Measurements from ENCODE around the gene LCMT1.

LCMT1 gene

DNA sequence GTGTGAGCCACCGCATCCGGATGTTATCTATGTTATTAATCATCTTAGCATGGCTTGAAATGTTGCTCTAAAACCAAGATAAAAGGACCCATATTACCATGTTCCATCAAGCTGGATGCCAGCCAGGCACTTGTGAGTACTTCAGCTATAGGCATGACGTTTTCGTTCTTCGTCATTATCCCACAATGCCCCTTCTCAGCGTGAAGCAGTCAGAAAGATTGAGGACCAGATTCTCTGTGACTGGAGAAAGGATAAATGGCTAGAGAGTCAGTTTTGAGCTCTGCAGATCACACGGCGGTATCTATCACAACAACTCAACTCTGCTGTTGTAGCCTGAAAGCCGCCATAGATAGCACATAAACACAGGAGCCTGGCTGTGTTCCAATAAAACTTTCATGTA lies 29.8 kb upstream of the LCMT1 start:
- TF ChIP-seq POLR2AphosphoS5 (IDR thresholded peaks at IDR 0.05; ENCODE audit: low read depth) (no peak), SPI1 (IDR thresholded peaks at IDR 0.05; ENCODE audit: borderline replicate concordance, low read depth) (no peak)
- no peak overlapping the region for H3K4me3 ChIP-seq (replicated peaks; ENCODE audit: insufficient read depth, low read length)
- DNase-seq (ENCODE audit: low read depth in 1 of 2, low spot score in 1 of 2): no peak
- no peak overlapping the region for H3K27ac ChIP-seq (replicated peaks)
- H3K27me3 ChIP-seq (ENCODE audit: insufficient read depth, poor library complexity, severe bottlenecking): no peaks in the 10 kb centered on the region

DNA sequence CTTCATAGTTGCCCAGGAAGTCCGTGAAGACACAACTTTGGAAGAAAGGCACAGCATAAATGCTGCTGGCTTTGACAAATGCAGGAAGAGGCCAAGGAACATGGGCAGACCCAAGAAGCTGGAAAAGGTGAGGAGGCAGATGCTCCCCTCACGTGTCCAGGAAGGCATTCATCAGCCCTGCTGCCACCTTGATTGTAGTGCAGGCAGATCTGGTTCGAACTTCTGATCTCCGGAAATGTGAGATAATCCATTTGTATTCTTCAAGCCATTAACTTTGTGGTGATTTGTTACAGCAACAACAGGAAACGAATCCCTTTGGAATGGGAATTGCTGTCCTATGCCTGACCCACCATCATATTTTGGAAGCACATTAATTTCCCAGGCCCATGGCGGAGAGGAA lies 28.5 kb upstream of the LCMT1 start:
- TF ChIP-seq, protein P1, sequence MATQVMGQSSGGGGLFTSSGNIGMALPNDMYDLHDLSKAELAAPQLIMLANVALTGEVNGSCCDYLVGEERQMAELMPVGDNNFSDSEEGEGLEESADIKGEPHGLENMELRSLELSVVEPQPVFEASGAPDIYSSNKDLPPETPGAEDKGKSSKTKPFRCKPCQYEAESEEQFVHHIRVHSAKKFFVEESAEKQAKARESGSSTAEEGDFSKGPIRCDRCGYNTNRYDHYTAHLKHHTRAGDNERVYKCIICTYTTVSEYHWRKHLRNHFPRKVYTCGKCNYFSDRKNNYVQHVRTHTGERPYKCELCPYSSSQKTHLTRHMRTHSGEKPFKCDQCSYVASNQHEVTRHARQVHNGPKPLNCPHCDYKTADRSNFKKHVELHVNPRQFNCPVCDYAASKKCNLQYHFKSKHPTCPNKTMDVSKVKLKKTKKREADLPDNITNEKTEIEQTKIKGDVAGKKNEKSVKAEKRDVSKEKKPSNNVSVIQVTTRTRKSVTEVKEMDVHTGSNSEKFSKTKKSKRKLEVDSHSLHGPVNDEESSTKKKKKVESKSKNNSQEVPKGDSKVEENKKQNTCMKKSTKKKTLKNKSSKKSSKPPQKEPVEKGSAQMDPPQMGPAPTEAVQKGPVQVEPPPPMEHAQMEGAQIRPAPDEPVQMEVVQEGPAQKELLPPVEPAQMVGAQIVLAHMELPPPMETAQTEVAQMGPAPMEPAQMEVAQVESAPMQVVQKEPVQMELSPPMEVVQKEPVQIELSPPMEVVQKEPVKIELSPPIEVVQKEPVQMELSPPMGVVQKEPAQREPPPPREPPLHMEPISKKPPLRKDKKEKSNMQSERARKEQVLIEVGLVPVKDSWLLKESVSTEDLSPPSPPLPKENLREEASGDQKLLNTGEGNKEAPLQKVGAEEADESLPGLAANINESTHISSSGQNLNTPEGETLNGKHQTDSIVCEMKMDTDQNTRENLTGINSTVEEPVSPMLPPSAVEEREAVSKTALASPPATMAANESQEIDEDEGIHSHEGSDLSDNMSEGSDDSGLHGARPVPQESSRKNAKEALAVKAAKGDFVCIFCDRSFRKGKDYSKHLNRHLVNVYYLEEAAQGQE (IDR thresholded peaks at IDR 0.05; ENCODE audit: insufficient replicate concordance, low read depth): no peak
- TF ChIP-seq, protein P2, sequence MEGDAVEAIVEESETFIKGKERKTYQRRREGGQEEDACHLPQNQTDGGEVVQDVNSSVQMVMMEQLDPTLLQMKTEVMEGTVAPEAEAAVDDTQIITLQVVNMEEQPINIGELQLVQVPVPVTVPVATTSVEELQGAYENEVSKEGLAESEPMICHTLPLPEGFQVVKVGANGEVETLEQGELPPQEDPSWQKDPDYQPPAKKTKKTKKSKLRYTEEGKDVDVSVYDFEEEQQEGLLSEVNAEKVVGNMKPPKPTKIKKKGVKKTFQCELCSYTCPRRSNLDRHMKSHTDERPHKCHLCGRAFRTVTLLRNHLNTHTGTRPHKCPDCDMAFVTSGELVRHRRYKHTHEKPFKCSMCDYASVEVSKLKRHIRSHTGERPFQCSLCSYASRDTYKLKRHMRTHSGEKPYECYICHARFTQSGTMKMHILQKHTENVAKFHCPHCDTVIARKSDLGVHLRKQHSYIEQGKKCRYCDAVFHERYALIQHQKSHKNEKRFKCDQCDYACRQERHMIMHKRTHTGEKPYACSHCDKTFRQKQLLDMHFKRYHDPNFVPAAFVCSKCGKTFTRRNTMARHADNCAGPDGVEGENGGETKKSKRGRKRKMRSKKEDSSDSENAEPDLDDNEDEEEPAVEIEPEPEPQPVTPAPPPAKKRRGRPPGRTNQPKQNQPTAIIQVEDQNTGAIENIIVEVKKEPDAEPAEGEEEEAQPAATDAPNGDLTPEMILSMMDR (IDR thresholded peaks at IDR 0.05; ENCODE audit: insufficient read depth, low read length): no peak
- no peak for TF ChIP-seq POLR2AphosphoS5 (IDR thresholded peaks at IDR 0.05; ENCODE audit: low read depth)
- no peak for TF ChIP-seq GABPA (IDR thresholded peaks at IDR 0.05; ENCODE audit: low read depth)
- TF ChIP-seq SPI1 (IDR thresholded peaks at IDR 0.05; ENCODE audit: borderline replicate concordance, low read depth): no peak

DNA sequence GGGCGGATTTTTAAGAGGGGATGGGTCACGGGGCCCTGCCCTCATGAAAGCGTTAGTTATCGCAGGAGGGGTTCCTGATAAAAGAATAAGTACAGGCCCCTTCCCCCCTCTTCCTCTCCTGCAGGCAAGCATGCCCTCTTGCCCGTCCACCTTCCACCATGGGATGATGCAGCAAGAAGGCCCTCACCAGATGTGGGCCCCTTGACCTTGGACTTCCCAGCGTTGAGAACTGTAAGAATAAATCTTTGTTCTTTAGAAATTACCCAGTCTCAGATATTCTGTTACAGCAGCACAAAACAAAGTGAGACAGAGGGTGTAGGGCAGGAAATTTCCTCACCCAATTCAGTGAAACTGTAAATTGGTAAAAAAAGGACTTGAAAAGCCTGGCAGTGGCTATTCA lies 27.8 kb upstream of the LCMT1 start:
- H3K4me3 ChIP-seq (replicated peaks; ENCODE audit: insufficient read depth, low read length): no peak overlapping the region
- no peak for TF ChIP-seq SPI1 (IDR thresholded peaks at IDR 0.05; ENCODE audit: borderline replicate concordance, low read depth)
- TF ChIP-seq, protein P2 (IDR thresholded peaks at IDR 0.05; ENCODE audit: insufficient read depth, low read length): no peak
- TF ChIP-seq GABPA (IDR thresholded peaks at IDR 0.05; ENCODE audit: low read depth): no peak
- no peak for TF ChIP-seq POLR2AphosphoS5 (IDR thresholded peaks at IDR 0.05; ENCODE audit: low read depth)
- TF ChIP-seq, protein P1 (IDR thresholded peaks at IDR 0.05; ENCODE audit: insufficient replicate concordance, low read depth): no peak
- H3K27ac ChIP-seq (replicated peaks): no peak overlapping the region
- DNase-seq (ENCODE audit: low read depth in 1 of 2, low spot score in 1 of 2): no peak
- H3K27me3 ChIP-seq (ENCODE audit: insufficient read depth, poor library complexity, severe bottlenecking): no peaks in the 10 kb centered on the region

More for the DNA sequence above, 28.5 kb upstream of the LCMT1 start:
- DNase-seq (ENCODE audit: low read depth in 1 of 2, low spot score in 1 of 2): no peak
- Histone ChIP-seq H3K27me3 (ENCODE audit: insufficient read depth, poor library complexity, severe bottlenecking) (no peaks in the 10 kb centered on the region), H3K27ac (replicated peaks) (no peak overlapping the region), H3K4me3 (replicated peaks; ENCODE audit: insufficient read depth, low read length) (no peak overlapping the region)

DNA sequence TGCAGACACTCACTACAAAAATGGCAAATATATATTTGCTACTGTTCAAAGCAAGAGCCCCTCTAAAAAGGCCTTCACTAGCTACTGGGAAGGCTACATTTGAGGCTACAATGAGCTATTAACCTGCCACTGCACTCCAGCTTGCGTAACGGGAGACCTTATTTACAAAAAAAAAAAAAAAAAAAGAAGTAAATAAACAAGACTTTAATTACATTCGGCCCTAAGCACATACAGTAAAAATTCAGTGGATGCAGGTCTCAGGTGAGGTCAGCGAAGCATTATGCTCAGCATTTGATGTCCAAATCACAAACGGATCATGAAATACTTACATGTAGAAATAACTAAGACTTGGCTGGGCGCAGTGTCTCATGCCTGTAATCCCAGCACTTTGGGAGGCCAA lies 26.7 kb upstream of the LCMT1 start:
- Histone ChIP-seq H3K27me3 (ENCODE audit: insufficient read depth, poor library complexity, severe bottlenecking) (no peaks in the 10 kb centered on the region), H3K4me3 (replicated peaks; ENCODE audit: insufficient read depth, low read length) (no peak overlapping the region), H3K27ac (replicated peaks) (no peak overlapping the region)
- DNase-seq (ENCODE audit: low read depth in 1 of 2, low spot score in 1 of 2): no peak
- no peak for TF ChIP-seq GABPA (IDR thresholded peaks at IDR 0.05; ENCODE audit: low read depth)
- TF ChIP-seq, protein P2 (IDR thresholded peaks at IDR 0.05; ENCODE audit: insufficient read depth, low read length): no peak
- TF ChIP-seq SPI1 (IDR thresholded peaks at IDR 0.05; ENCODE audit: borderline replicate concordance, low read depth): no peak
- TF ChIP-seq, protein P1 (IDR thresholded peaks at IDR 0.05; ENCODE audit: insufficient replicate concordance, low read depth): no peak
- no peak for TF ChIP-seq POLR2AphosphoS5 (IDR thresholded peaks at IDR 0.05; ENCODE audit: low read depth)
